Prostate gland (tissue), 2 donors: ENCODE results near the gene CHST12. TPM values are rescaled to one million over a fixed set of nuclear protein-coding genes. Genes with fewer than 3 reads are reported as not detected.
A peak's percentile ranks its signal among the peaks of the same experiment; 100 is the strongest.

ENCODE experiments used
- DNase-seq: peaks from one replicate; pipeline ENCODE4 v3.0.0-alpha.2; 2019; ENCODE audit warnings: low spot score
- H3K27ac ChIP-seq, 2 donors: fragments of 200-600 bp; sonication (generic); 2 replicates each; pipeline ENCODE4 v1.5.1; 2017 to 2019
- H3K27me3 ChIP-seq: fragments of 200-600 bp; sonication (generic); replicated peaks from 2 replicates; pipeline ENCODE4 v1.5.1; 2019; ENCODE audit not compliant: insufficient read depth
- H3K36me3 ChIP-seq, 2 donors: fragments of 200-600 bp; sonication (generic); 1 replicate in 1 of 2; 2 replicates in 1 of 2; pipeline versions ENCODE4 v1.5.1 to v1.8.1; 2017 to 2019
- H3K4me1 ChIP-seq: fragments of 200-600 bp; sonication (generic); replicated peaks from 2 replicates; pipeline ENCODE4 v1.5.1; 2019
- H3K4me3 ChIP-seq, 2 donors: fragments of 200-600 bp; sonication (generic); 2 replicates each; pipeline ENCODE4 v1.5.1; 2017 to 2019
- H3K9me3 ChIP-seq: fragments of 200-600 bp; sonication (generic); 2 replicates; pipeline ENCODE4 v1.5.1; 2017
- POLR2A ChIP-seq: fragments of 450-650 bp; IDR thresholded peaks from one replicate; pipeline ENCODE4 v1.6.1; 2016; ENCODE audit warnings: antibody characterized with exemption, mild to moderate bottlenecking
- POLR2AphosphoS5 ChIP-seq: sonication (generic); formaldehyde crosslinking; IDR thresholded peaks from one replicate; pipeline ENCODE4 v1.6.1; 2017; ENCODE audit warnings: antibody characterized with exemption
- WGBS: methylation state at CpG from one replicate; pipeline ENCODE4 v1.1.5; 2018; 5-methylcytosine and 5-hydroxymethylcytosine counted together
- intact Hi-C: fragments of 100-400 bp; cut with DNase I; formaldehyde crosslinking; loops from one replicate; pipeline ENCODE4 v1.14.2; 2022
- total RNA-seq, 2 donors: library from RNA; depleted of rRNA; stranded (reverse); fragments of >200 nt; gene quantifications; one replicate each; pipeline ENCODE4 v1.1.0, GENCODE V29; 2016
- TF ChIP-seq, protein P1 (sequence below), 4 experiments: fragments of 200-600 bp in 2 of 4; fragments of 450-650 bp in 2 of 4; sonication (generic) in 2 of 4; IDR thresholded peaks; 1 replicate in 3 of 4; 2 replicates in 1 of 4; pipeline ENCODE4 v1.5.1; 2016 to 2019; ENCODE audit warnings: antibody characterized with exemption in 4 of 4, mild to moderate bottlenecking in 2 of 4, moderate library complexity in 2 of 4

CHST12 gene
- total RNA-seq, 2 donors from 2014 or later, result 22.4 to 36.1 TPM

DNA sequence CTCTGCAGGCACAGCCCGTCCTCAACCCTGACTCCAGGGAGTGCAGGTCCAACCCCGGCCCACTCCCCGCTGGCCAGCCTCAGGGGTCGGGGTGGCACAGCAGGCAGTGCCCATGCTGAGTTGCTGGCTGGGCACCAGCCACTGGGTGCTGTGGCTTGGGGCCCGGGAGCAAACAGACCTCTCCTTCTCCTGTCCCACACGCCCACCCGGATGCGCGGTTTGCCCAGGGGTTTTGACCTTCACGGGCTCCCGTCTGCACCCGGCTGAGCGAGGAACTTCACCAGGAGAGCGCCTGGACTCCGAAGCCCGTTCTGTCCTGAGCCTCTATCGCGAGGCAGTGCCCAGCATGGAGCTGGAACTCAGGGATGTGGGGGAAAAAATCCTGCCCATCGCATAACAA is 75.4 kb downstream of the CHST12 start:
- Histone ChIP-seq H3K27ac (peak overlapping the region; percentile 27 to 66), H3K4me1 (peaks cover 11% of the 10 kb centered on the region), H3K27me3 (no peaks in the 10 kb centered on the region), H3K36me3 (no peaks in the 10 kb centered on the region), H3K4me3 (no peak overlapping the region), H3K9me3 (no peaks in the 10 kb centered on the region)
- intact Hi-C loops, result no loop called here
- DNase-seq, result peak; percentile 23
- no peak for TF ChIP-seq POLR2A
- TF ChIP-seq, protein P1, sequence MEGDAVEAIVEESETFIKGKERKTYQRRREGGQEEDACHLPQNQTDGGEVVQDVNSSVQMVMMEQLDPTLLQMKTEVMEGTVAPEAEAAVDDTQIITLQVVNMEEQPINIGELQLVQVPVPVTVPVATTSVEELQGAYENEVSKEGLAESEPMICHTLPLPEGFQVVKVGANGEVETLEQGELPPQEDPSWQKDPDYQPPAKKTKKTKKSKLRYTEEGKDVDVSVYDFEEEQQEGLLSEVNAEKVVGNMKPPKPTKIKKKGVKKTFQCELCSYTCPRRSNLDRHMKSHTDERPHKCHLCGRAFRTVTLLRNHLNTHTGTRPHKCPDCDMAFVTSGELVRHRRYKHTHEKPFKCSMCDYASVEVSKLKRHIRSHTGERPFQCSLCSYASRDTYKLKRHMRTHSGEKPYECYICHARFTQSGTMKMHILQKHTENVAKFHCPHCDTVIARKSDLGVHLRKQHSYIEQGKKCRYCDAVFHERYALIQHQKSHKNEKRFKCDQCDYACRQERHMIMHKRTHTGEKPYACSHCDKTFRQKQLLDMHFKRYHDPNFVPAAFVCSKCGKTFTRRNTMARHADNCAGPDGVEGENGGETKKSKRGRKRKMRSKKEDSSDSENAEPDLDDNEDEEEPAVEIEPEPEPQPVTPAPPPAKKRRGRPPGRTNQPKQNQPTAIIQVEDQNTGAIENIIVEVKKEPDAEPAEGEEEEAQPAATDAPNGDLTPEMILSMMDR (IDR thresholded peaks at IDR 0.05), result no peak
- no peak for TF ChIP-seq POLR2AphosphoS5
- WGBS, result 58% methylated on average over 15 of the region's 19 CpGs

DNA sequence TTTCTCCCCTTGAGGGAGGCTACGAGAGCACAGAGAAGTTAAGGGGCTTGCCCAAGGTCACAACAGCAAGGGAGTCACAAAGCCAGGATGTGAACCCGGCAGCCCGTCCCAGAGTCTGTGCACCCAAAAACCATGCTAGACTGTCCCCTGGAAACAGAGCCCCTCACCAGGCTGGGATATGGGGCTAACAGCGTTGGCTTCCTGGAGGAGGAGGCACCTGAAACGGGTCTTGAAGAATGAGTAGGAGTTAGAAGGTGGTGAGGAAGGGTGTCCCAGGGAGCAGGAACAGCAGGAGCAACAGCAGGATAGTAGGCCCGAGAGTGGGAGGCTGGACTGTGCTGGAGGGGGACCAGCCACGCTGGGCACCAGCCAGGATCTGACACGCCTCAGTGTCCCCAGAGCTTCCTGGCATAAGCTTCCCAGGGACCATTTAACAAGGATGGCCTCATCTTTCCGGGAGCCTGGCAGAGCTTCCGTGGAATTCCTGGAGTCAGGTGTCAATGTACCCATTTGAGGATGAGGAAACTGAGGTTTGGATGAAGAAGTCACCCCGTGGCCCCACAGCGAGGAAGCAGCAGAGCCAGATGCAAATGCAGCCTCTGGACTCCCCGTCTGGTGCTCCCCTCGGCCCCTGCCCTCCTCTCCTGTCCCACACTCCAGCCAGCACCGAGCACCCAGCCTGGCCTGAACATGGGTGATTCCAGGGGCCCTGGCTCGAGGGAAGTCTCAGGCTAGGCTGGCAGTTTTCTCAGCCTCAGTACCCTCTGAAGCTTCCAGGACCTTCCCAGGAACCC is 76.1 kb downstream of the CHST12 start:
- DNase-seq, result no peak
- TF ChIP-seq POLR2AphosphoS5 (no peak), POLR2A (no peak)
- TF ChIP-seq, protein P1 (IDR thresholded peaks at IDR 0.05), result no peak

DNA sequence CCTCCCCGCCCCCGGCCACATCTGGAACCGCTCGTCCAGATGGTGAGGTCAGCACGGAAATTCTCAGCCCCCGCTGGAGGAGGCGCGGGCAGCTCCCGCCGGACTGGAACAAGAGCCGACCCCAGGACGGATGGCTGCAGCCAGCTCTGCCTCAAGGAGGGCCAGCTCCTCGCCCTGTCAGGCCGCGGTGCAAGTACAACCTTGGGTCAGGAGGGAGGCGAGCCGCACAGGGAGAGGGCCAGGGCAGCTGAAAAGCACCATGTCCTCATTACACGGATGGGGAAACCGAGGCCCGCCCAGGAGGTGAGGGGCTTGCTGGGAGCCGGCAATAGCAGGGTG is 76.6 kb downstream of the CHST12 start:
- H3K36me3 ChIP-seq, result no peaks in the 10 kb centered on the region
- H3K4me3 ChIP-seq, result no peak overlapping the region
- H3K27ac ChIP-seq, result no peak overlapping the region
- peaks cover 11% of the 10 kb centered on the region for H3K4me1 ChIP-seq
- no peaks in the 10 kb centered on the region for H3K9me3 ChIP-seq
- intact Hi-C loops, result no loop called here
- no peak for DNase-seq
- 51% methylated on average over 20 of the region's 21 CpGs for WGBS
- TF ChIP-seq POLR2AphosphoS5 (no peak), POLR2A (no peak)
- TF ChIP-seq, protein P1 (IDR thresholded peaks at IDR 0.05), result no peak
- H3K27me3 ChIP-seq, result no peaks in the 10 kb centered on the region

More for the DNA sequence above, 76.1 kb downstream of the CHST12 start:
- Histone ChIP-seq H3K27ac (peak overlapping the region in 1 of 2 donors; percentile 66), H3K9me3 (no peaks in the 10 kb centered on the region), H3K36me3 (no peaks in the 10 kb centered on the region), H3K27me3 (no peaks in the 10 kb centered on the region), H3K4me1 (peaks cover 11% of the 10 kb centered on the region), H3K4me3 (no peak overlapping the region)
- intact Hi-C loops, result no loop called here
- WGBS, result 86% methylated on average over 16 of the region's 16 CpGs

DNA sequence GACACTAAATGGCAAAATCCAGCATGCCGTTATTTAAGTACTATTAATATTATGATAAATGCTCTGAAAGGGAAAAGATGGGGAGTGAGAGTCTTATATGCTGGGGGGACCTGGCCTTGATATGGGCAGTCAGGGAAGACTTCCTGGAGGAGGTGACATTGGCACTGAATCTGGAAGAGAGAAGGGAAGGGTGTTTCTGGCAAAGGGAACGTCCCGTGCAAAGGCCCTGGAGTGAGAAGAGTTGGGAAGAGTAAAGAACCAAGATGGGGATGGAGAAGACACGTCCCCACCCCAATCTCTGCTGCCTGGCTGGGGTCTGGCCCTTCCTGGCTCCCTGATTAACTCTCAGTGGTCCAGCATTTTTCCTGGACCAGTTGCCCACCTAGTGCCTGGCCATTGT is 77.8 kb downstream of the CHST12 start:
- Histone ChIP-seq H3K4me3 (no peak overlapping the region), H3K36me3 (no peaks in the 10 kb centered on the region), H3K27me3 (no peaks in the 10 kb centered on the region), H3K4me1 (peaks cover 11% of the 10 kb centered on the region), H3K9me3 (no peaks in the 10 kb centered on the region), H3K27ac (no peak overlapping the region)
- no peak for DNase-seq
- intact Hi-C loops, result no loop called here
- 90% methylated on average over 4 of the region's 4 CpGs for WGBS
- TF ChIP-seq, protein P1 (IDR thresholded peaks at IDR 0.05), result no peak
- TF ChIP-seq POLR2AphosphoS5 (no peak), POLR2A (no peak)
